ENCODE measurements around the gene ACTG1.
"Not testable (repeated sequence)": the region's sequence is repeated elsewhere in the genome, so short reads cannot be mapped to it uniquely, and the experiment has no call there.

The ACTG1 gene

DNA sequence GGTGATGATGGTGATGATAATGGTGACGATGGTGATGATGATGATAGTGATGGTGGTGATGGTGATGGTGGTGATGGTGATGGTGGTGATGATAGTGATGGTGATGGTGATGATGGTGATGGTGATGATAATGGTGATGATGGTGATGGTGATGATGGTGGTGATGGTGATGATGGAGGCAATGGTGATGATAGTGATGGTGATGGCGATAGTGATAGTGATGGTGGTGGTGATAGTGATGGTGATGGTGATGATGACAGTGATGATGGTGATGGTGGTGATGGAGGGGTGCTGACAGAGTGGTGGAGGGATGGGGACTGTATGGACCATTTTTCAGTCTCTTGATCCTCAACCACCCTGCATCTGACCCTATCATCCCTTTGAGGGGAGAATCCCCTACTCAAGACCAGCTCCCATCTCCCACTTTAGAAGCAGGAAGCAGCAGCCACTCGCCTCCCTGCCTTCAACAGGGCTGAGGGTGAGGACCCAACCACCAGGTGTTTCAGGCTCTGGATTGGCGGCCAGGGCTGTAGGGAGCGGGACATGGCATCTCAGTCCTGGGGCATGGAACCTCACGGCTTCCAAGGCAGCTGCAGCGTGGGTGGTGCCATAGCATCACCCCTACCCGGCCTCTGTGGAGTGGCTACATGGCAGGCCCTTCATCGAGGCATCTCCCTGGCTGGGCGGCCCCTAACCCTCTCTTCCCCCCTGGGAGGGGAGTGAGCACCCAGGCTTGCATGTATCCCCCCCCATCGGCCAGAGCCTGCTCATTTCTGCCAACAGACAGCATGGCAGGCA is 20.1 kb upstream of the ACTG1 start:
- no peak for DNase-seq (ENCODE audit: low read depth)
- in situ Hi-C loops (cut with HindIII; ENCODE audit: low sequenced_read_pairs) = no loop called here
- no peak overlapping the region for H3K4me3 ChIP-seq (ENCODE audit: low read depth, low read length)
- TF ChIP-seq, protein P1, sequence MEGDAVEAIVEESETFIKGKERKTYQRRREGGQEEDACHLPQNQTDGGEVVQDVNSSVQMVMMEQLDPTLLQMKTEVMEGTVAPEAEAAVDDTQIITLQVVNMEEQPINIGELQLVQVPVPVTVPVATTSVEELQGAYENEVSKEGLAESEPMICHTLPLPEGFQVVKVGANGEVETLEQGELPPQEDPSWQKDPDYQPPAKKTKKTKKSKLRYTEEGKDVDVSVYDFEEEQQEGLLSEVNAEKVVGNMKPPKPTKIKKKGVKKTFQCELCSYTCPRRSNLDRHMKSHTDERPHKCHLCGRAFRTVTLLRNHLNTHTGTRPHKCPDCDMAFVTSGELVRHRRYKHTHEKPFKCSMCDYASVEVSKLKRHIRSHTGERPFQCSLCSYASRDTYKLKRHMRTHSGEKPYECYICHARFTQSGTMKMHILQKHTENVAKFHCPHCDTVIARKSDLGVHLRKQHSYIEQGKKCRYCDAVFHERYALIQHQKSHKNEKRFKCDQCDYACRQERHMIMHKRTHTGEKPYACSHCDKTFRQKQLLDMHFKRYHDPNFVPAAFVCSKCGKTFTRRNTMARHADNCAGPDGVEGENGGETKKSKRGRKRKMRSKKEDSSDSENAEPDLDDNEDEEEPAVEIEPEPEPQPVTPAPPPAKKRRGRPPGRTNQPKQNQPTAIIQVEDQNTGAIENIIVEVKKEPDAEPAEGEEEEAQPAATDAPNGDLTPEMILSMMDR (IDR thresholded peaks at IDR 0.05; ENCODE audit: low read depth, low read length, missing control alignments) = no peak

DNA sequence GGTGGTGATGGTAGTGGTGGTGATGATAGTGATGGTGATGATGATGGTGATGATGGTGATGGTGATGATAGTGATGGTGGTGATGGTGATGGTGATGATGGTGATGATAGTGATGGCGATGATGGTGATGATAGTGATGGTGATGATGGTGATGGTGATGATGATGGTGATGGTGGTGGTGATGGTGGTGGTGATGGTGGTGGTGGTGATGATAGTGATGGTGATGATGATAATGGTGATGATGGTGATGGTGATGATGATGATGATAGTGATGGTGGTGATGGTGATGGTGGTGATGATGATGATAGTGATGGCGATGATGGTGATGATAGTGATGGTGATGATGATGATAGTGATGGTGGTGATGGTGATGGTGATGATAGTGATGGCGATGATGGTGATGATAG is 19.4 kb upstream of the ACTG1 start:
- DNase-seq (ENCODE audit: low read depth); in situ Hi-C loops (cut with HindIII; ENCODE audit: low sequenced_read_pairs); H3K4me3 ChIP-seq (ENCODE audit: low read depth, low read length): not testable (repeated sequence)

DNA sequence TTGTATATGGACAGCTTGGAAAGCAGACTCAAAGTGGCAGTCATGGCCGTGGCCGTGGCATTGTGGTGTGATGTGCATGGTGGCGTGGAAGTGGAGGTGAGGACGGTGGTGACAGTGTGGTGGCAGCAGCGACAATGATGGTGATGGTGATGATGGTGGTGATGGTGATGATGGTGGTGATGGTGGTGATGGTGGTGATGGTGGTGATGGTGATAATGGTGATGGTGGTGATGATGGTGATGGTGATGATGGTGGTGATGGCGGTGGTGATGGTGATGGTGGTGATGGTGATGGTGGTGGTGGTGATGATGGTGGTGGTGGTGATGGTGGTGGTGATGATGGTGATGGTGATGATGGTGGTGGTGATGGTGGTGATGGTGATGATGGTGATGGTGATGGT is 18.4 kb upstream of the ACTG1 start:
- in situ Hi-C loops (cut with HindIII; ENCODE audit: low sequenced_read_pairs); H3K4me3 ChIP-seq (ENCODE audit: low read depth, low read length); DNase-seq (ENCODE audit: low read depth): not testable (repeated sequence)

DNA sequence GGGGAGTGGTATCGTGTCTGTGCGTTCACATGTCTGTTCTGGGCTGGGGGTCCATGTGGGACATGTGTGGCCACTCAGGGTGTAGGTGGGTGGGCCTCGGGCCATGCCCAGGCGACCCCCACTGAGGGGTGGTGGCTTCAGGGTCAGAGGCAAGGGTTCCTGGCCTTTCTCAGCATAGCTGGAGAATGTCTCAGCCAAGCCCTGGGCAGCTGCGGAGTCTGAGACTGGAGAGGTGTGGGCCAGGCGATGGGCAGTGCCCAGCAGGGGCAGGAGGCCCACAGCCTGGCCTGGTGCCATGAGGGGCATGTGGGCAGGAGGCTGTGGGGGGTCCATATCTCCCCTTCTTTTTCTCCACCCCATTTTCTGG is 16.8 kb upstream of the ACTG1 start:
- no peak for DNase-seq (ENCODE audit: low read depth)
- TF ChIP-seq, protein P1 (IDR thresholded peaks at IDR 0.05; ENCODE audit: low read depth, low read length, missing control alignments) = no peak

DNA sequence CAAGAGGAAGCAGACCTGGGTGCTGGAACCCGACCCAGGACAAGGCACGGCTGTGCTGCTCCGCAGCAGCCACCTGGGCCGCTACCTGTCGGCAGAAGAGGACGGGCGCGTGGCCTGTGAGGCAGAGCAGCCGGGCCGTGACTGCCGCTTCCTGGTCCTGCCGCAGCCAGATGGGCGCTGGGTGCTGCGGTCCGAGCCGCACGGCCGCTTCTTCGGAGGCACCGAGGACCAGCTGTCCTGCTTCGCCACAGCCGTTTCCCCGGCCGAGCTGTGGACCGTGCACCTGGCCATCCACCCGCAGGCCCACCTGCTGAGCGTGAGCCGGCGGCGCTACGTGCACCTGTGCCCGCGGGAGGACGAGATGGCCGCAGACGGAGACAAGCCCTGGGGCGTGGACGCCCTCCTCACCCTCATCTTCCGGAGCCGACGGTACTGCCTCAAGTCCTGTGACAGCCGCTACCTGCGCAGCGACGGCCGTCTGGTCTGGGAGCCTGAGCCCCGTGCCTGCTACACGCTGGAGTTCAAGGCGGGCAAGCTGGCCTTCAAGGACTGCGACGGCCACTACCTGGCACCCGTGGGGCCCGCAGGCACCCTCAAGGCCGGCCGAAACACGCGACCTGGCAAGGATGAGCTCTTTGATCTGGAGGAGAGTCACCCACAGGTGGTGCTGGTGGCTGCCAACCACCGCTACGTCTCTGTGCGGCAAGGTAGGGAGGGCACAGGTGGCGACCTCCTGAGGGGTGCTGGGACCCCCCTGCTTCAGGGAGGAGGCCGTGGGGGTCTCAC is 16.2 kb upstream of the ACTG1 start:
- in situ Hi-C loops (cut with HindIII; ENCODE audit: low sequenced_read_pairs) = no loop called here
- H3K4me3 ChIP-seq (ENCODE audit: low read depth, low read length) = no peak overlapping the region
- no peak for DNase-seq (ENCODE audit: low read depth)
- TF ChIP-seq, protein P1 (IDR thresholded peaks at IDR 0.05; ENCODE audit: low read depth, low read length, missing control alignments) = no peak

More for the DNA sequence above, 16.8 kb upstream of the ACTG1 start:
- in situ Hi-C loops (cut with HindIII; ENCODE audit: low sequenced_read_pairs) = no loop called here
- no peak overlapping the region for H3K4me3 ChIP-seq (ENCODE audit: low read depth, low read length)

DNA sequence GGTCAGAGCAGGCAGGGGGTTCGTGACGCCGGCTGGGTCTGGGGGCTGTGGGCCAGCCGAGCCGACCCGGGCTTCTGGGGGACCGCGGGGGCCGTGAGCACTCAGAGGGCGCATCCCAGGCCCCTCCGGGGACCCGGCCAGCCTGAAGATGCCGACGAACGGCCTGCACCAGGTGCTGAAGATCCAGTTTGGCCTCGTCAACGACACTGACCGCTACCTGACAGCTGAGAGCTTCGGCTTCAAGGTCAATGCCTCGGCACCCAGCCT is 15.7 kb upstream of the ACTG1 start:
- in situ Hi-C loops (cut with HindIII; ENCODE audit: low sequenced_read_pairs) = no loop called here
- no peak for DNase-seq (ENCODE audit: low read depth)
- no peak overlapping the region for H3K4me3 ChIP-seq (ENCODE audit: low read depth, low read length)
- TF ChIP-seq, protein P1 (IDR thresholded peaks at IDR 0.05; ENCODE audit: low read depth, low read length, missing control alignments) = no peak

DNA sequence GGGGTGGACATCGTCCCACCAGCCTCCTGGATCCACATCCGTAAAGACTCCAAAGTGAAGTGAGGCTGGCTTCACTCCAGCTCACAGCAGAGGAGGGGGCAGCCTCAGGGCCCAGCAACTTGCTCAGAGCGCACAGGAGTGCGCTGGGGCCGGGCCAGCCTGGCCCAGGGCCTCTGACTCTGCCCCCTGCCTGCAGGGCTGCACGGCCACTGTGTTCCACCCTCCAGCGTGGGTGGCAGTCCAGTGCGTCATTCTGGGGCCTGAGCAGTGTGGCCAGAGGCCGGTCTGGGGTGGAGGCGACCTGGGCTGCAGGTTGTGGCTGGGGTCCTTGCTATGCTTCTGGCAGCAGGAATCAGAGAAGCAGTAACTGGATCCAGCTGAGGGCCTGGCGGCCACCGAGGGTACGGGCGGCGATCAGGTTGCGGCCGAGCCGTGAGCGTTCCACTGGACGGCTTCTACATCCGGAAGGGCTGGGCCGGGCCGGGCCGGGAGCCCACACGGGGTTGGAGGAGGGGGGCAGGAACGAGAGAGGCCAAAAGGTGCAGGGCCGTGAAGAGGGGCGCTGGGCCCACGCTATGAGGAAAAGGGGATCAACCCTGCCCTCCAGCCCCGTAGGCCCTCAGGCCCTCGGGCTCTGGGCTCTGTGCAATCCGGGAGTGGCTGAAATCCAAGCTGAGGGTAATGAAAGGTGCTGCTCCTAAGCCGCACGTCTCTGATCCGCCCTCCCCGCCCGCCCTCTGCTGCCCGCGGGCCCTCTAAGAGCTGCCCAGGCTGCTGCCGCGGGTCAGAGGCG is 15.2 kb upstream of the ACTG1 start, which contains the start of gene FSCN2:
Gene FSCN2 (plus strand): TSS at position 787 of the 793 bp plus-strand sequence. CDS start 155 bp downstream, outside the sequence.
- in situ Hi-C loops (cut with HindIII; ENCODE audit: low sequenced_read_pairs) = no loop called here
- TF ChIP-seq, protein P1 (IDR thresholded peaks at IDR 0.05; ENCODE audit: low read depth, low read length, missing control alignments) = no peak
- no peak within 1 kb of the TSS for H3K4me3 ChIP-seq (ENCODE audit: low read depth, low read length)
- no peak for DNase-seq (ENCODE audit: low read depth)
